HCT116 (cell line): Measurements from ENCODE around the gene STK31. TPM values are rescaled to one million over a fixed set of nuclear protein-coding genes. Genes with fewer than 3 reads are reported as not detected.

Experiments used
- ATAC-seq: fragments of 200-7000 bp; cut with Tn5 transposase; 2 replicates; pipeline ENCODE4 v1.9.1; 2020; ENCODE audit warnings: mild to moderate bottlenecking, moderate library complexity
- BruUV-seq: library from RNA; stranded (reverse); fragments of 400-500 nt; replicated peaks from 2 replicates; lab custom pipeline; 2021; lab: Mats Ljungman, UMichigan
- CTCF ChIA-PET: fragments of 300-600 bp; sonication (Branson Sonifier 250); formaldehyde crosslinking; loops from one replicate; lab custom pipeline; 2021; ENCODE audit warnings: antibody characterized with exemption; lab: Charles Lee
- POLR2A ChIA-PET: fragments of 300-600, 350-600 bp; sonication (Branson Sonifier 250); formaldehyde crosslinking; loops from one replicate; lab custom pipeline; 2021; ENCODE audit warnings: antibody characterized with exemption; lab: Charles Lee
- RAD21 ChIA-PET, 2 experiments: fragments of 300-600 bp; sonication (Branson Sonifier 250); formaldehyde crosslinking; loops; one replicate each; lab custom pipeline; 2023; ENCODE audit warnings: low total read pairs in 2 of 2; ENCODE audit not compliant: uncharacterized antibody in 2 of 2, unreplicated experiment in 2 of 2, low non-redundant PET in 1 of 2; lab: Charles Lee
- DNase-seq: peaks from one replicate; pipeline ENCODE4 v3.0.0-alpha.2; 2010; ENCODE audit warnings: low read depth, low spot score
- H2AFZ ChIP-seq: fragments of 200-600 bp; shearing (Covaris generic), sonication (generic); 2 replicates; pipeline ENCODE4 v1.6.1; 2017; ENCODE audit warnings: low read depth, mixed run types, mixed read lengths, antibody characterized with exemption, low read length; ENCODE audit not compliant: poor library complexity, severe bottlenecking
- H3K27ac ChIP-seq: 2 replicates; pipeline ENCODE4 v1.5.1; 2012; ENCODE audit warnings: low read depth, low read length
- H3K27me3 ChIP-seq: fragments of 200-600 bp; sonication (generic); 2 replicates; pipeline ENCODE4 v1.6.1; 2016; ENCODE audit warnings: mixed run types, low read length, mixed read lengths; ENCODE audit not compliant: insufficient read depth
- H3K36me3 ChIP-seq, 2 experiments: fragments of 200-500 bp in 1 of 2; fragments of 200-600 bp in 1 of 2; sonication (Bioruptor generic) in 1 of 2; sonication (generic) in 1 of 2; 2 replicates each; pipeline versions ENCODE4 v1.5.1 to v1.6.1; 2014 to 2016; ENCODE audit warnings: low read length in 2 of 2, inconsistent platforms in 1 of 2, mixed read lengths in 1 of 2, mixed run types in 1 of 2; ENCODE audit not compliant: insufficient read depth in 2 of 2, control insufficient read depth in 1 of 2
- H3K4me1 ChIP-seq, 2 experiments: fragments of 200-600 bp in 1 of 2; sonication (generic) in 1 of 2; 2 replicates each; pipeline versions ENCODE4 v1.5.1 to v1.6.1; 2012 to 2017; ENCODE audit warnings: low read length in 2 of 2, inconsistent platforms in 1 of 2, mild to moderate bottlenecking in 1 of 2, mixed read lengths in 1 of 2, mixed run types in 1 of 2, moderate library complexity in 1 of 2; ENCODE audit not compliant: insufficient read depth in 2 of 2, control insufficient read depth in 1 of 2
- H3K4me2 ChIP-seq: fragments of 200-600 bp; sonication (generic); 2 replicates; pipeline ENCODE4 v1.6.1; 2017; ENCODE audit warnings: mixed run types, low read length, mixed read lengths
- H3K4me3 ChIP-seq, 2 experiments: fragments of 200-600 bp in 1 of 2; sonication (generic) in 1 of 2; replicated peaks in 1 of 2; 2 replicates each; pipeline ENCODE4 v1.5.1; 2011 to 2016; ENCODE audit warnings: low read length in 2 of 2, control low read depth in 1 of 2, low read depth in 1 of 2, mild to moderate bottlenecking in 1 of 2, mixed read lengths in 1 of 2, mixed run types in 1 of 2
- H3K79me2 ChIP-seq: fragments of 200-600 bp; sonication (generic); 2 replicates; pipeline ENCODE4 v1.6.1; 2017; ENCODE audit warnings: mild to moderate bottlenecking, mixed run types, low read length, moderate library complexity, mixed read lengths; ENCODE audit not compliant: insufficient read depth
- H3K9ac ChIP-seq: fragments of 200-600 bp; sonication (generic); 2 replicates; pipeline ENCODE4 v1.6.1; 2016; ENCODE audit warnings: low read length, mixed read lengths
- H3K9me2 ChIP-seq: fragments of 200-600 bp; sonication (generic), shearing (Covaris generic); 2 replicates; pipeline ENCODE4 v1.6.1; 2017; ENCODE audit warnings: mixed run types, mild to moderate bottlenecking, moderate library complexity; ENCODE audit not compliant: insufficient read depth
- H3K9me3 ChIP-seq, 2 experiments: fragments of 200-500 bp in 1 of 2; fragments of 200-600 bp in 1 of 2; sonication (Bioruptor generic) in 1 of 2; sonication (generic) in 1 of 2; 2 replicates each; pipeline ENCODE4 v1.6.1; 2014 to 2017; ENCODE audit warnings: low read length in 2 of 2, mixed read lengths in 2 of 2, inconsistent platforms in 1 of 2, low read depth in 1 of 2, mild to moderate bottlenecking in 1 of 2, mixed run types in 1 of 2, moderate library complexity in 1 of 2; ENCODE audit not compliant: control insufficient read depth in 1 of 2, insufficient read depth in 1 of 2
- H4K20me1 ChIP-seq: fragments of 200-600 bp; sonication (generic), shearing (Covaris generic); 2 replicates; pipeline ENCODE4 v1.6.1; 2017; ENCODE audit warnings: mixed run types, mild to moderate bottlenecking, moderate library complexity; ENCODE audit not compliant: insufficient read depth
- POLR2A ChIP-seq: IDR thresholded peaks from 2 replicates; pipeline ENCODE4 v1.7.0; 2011; ENCODE audit warnings: borderline replicate concordance; ENCODE audit not compliant: insufficient read depth, insufficient read length; ENCODE audit errors: extremely low read depth
- RAD21 ChIP-seq: IDR thresholded peaks from 2 replicates; pipeline ENCODE4 v1.6.1; 2012; ENCODE audit warnings: low read depth, mild to moderate bottlenecking
- YY1 ChIP-seq: IDR thresholded peaks from 2 replicates; pipeline ENCODE4 v1.6.1; 2011; ENCODE audit warnings: low read length, low read depth, moderate library complexity, mild to moderate bottlenecking; ENCODE audit not compliant: insufficient replicate concordance; ENCODE audit errors: extremely low read depth
- ZFX ChIP-seq: fragments of 450-650 bp; IDR thresholded peaks from 2 replicates; pipeline ENCODE4 v1.6.1; 2017
- intact Hi-C: fragments of 100-400 bp; cut with micrococcal nuclease; formaldehyde crosslinking; loops from 2 replicates; pipeline ENCODE4 v1.10.0; 2022
- total RNA-seq: library from RNA; stranded (reverse); gene quantifications from one replicate; pipeline ENCODE4 v1.2.1, GENCODE V29; 2021; ENCODE audit not compliant: unreplicated experiment
- TF ChIP-seq, protein P1 (sequence below), 3 experiments: fragments of 200-600 bp in 1 of 3; sonication (generic) in 1 of 3; IDR thresholded peaks in 2 of 3; conservative IDR thresholded peaks in 1 of 3; 2 replicates each; pipeline ENCODE4 v1.5.1; 2012 to 2017; ENCODE audit warnings: low read depth in 2 of 3, low read length in 2 of 3, antibody characterized with exemption in 1 of 3, borderline replicate concordance in 1 of 3, control low read depth in 1 of 3, mild to moderate bottlenecking in 1 of 3, mixed read lengths in 1 of 3, mixed run types in 1 of 3, moderate library complexity in 1 of 3; ENCODE audit not compliant: insufficient read depth in 1 of 3
- TF ChIP-seq, protein P2 (sequence below): IDR thresholded peaks from 2 replicates; pipeline ENCODE4 v1.6.1; 2012

Gene STK31
- total RNA-seq, 1 experiment from 2014 or later: not detected

DNA sequence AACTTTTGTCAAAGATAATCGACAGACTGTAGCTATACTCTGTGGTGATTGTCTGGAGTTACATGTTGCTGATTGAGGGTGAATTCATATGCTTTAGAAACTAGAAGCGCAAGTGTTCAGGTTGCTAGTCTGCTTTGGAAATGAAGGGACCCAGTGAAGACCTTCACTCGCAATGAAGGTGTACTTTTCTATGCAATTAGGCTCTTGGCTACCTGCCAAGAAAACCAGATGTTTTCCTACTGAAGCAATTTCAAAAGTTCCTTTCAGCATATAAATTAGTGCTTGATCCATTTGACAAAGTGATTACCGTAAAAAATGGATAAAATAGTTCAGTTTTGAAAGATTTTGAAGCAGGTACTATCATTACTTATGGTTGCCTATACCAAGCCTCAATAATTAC is 10.0 kb upstream of the STK31 start:
- no peaks in the 10 kb centered on the region for H3K79me2 ChIP-seq
- no peak for ATAC-seq
- CTCF ChIA-PET: interaction anchor here (3.7 kb wide), 1 partner anchor 10 kb away, joined by 31 read pairs; the partner anchor contains the start of gene STK31

More for the DNA sequence above, 10.0 kb upstream of the STK31 start:
- H4K20me1 ChIP-seq: no peaks in the 10 kb centered on the region
- DNase-seq: no peak
- BruUV-seq: no TSS peak
- RAD21 ChIA-PET: no interaction called here
- no peak overlapping the region for H3K4me3 ChIP-seq
- no peak overlapping the region for H3K9ac ChIP-seq
- POLR2A ChIA-PET: no interaction called here
- no peak overlapping the region for H3K27ac ChIP-seq
- no peaks in the 10 kb centered on the region for H3K9me2 ChIP-seq
- peaks cover 3 to 10% of the 10 kb centered on the region in 2 experiments; a peak in 3 of 4 replicates for H3K4me1 ChIP-seq
- intact Hi-C loops: no loop called here
- no peak overlapping the region for H2AFZ ChIP-seq
- no peaks in the 10 kb centered on the region for H3K36me3 ChIP-seq
- H3K27me3 ChIP-seq: no peaks in the 10 kb centered on the region
- H3K4me2 ChIP-seq: no peak overlapping the region
- TF ChIP-seq POLR2A (no peak), ZFX (no peak), YY1 (no peak), RAD21 (no peak)
- TF ChIP-seq, protein P1, sequence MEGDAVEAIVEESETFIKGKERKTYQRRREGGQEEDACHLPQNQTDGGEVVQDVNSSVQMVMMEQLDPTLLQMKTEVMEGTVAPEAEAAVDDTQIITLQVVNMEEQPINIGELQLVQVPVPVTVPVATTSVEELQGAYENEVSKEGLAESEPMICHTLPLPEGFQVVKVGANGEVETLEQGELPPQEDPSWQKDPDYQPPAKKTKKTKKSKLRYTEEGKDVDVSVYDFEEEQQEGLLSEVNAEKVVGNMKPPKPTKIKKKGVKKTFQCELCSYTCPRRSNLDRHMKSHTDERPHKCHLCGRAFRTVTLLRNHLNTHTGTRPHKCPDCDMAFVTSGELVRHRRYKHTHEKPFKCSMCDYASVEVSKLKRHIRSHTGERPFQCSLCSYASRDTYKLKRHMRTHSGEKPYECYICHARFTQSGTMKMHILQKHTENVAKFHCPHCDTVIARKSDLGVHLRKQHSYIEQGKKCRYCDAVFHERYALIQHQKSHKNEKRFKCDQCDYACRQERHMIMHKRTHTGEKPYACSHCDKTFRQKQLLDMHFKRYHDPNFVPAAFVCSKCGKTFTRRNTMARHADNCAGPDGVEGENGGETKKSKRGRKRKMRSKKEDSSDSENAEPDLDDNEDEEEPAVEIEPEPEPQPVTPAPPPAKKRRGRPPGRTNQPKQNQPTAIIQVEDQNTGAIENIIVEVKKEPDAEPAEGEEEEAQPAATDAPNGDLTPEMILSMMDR (IDR thresholded peaks at IDR 0.05 in 2 of 3, conservative IDR thresholded peaks at IDR 0.05 in 1 of 3; ENCODE audit: borderline replicate concordance in 1 of 3, insufficient read depth in 1 of 3, low read depth in 2 of 3, low read length in 2 of 3): no peak
- TF ChIP-seq, protein P2, sequence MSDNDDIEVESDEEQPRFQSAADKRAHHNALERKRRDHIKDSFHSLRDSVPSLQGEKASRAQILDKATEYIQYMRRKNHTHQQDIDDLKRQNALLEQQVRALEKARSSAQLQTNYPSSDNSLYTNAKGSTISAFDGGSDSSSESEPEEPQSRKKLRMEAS: no peak
- H3K9me3 ChIP-seq: peaks cover 0 to 1% of the 10 kb centered on the region in 2 experiments; a peak in 1 of 4 replicates
